Peyer's patch (tissue), 4 donors: Measurements from ENCODE around the gene STK36.

Experiments used
- CTCF ChIP-seq, 6 experiments: fragments of 450-650 bp in 4 of 6; fragments of 200-600 bp in 2 of 6; sonication (generic) in 1 of 6; IDR thresholded peaks; one replicate each; pipeline ENCODE4 v1.5.1; 2017 to 2019; ENCODE audit warnings: antibody characterized with exemption in 6 of 6, mild to moderate bottlenecking in 3 of 6, moderate library complexity in 1 of 6
- POLR2A ChIP-seq, 2 donors: fragments of 450-650 bp; IDR thresholded peaks; one replicate each; pipeline ENCODE4 v1.5.1; 2017; ENCODE audit warnings: antibody characterized with exemption in 2 of 2, mild to moderate bottlenecking in 2 of 2, moderate library complexity in 2 of 2

GRCh38 chr2:218691234-218691633, 19.3 kb downstream of the STK36 start:
- TF ChIP-seq CTCF (IDR thresholded peaks at IDR 0.05): no peak
- TF ChIP-seq POLR2A (IDR thresholded peaks at IDR 0.05): no peak
